ENCODE data around the gene SCN10A. TPM values are rescaled to one million over a fixed set of nuclear protein-coding genes. Genes with fewer than 3 reads are reported as not detected.

The SCN10A gene
- total and polyA plus RNA-seq, 2 experiments from 2014 or later = 0.03 TPM; not detected in 1

DNA sequence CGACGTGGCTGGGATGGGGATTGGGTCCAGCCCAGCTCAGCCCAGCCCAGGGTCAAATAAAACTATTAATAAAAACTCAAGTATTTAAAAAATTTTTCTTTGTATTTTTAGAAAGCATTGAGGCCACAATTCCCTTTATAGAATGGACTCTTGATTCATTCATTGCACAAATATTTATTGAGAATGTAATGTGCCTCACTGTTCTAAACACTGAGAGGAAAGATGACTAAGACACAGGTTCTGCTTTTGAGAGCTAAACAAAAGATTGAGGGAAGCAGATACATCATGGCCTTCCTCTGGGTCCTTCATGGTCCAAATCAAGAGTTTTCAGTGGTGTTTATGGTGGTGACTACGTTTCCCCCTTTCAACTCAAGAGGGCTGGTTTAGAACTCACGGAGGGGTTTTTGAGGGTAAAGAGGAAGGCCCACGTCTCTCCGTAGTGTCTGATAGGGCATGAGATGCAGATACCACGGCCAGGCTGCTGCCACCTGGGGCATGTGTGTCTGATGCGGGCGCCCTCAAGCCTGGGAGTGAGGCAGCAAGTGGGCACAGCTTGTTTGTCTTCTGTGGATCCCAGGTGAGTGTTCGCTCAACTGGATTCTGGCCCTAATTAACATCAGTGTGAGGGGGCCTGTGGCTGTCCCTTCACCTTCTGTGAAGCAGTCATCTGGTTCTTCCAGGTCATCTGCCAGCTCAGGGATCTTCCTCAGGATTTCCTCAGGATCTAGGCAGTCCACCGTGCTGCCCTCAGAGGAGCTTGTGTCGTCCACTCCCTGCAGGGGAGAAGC, 93.0 kb downstream of the SCN10A start:
- Mint-ChIP-seq H3K27ac (no peak overlapping the region), H3K4me1 (peaks cover 24% of the 10 kb centered on the region), H3K9me3 (no peaks in the 10 kb centered on the region), H3K4me3 (no peak overlapping the region), H3K27me3 (ENCODE audit: insufficient read depth, low read depth, poor library complexity) (peaks cover 4% of the 10 kb centered on the region), H3K36me3 (ENCODE audit: low read depth) (no peaks in the 10 kb centered on the region)
- Histone ChIP-seq H3K27me3 (ENCODE audit: insufficient read depth) (no peaks in the 10 kb centered on the region), H3K27ac (ENCODE audit: low read depth) (no peak overlapping the region), H3K4me3 (no peak overlapping the region), H3K9me2 (ENCODE audit: insufficient read depth) (no peaks in the 10 kb centered on the region; the same call in 1 of the 2 replicates), H3F3A (replicated peaks; ENCODE audit: low read depth) (no peaks in the 10 kb centered on the region), H3K4me2 (no peak overlapping the region), H2AFZ (no peak overlapping the region), H3K4me1 (ENCODE audit: insufficient read depth) (peaks cover 17% of the 10 kb centered on the region), H4K20me1 (replicated peaks; ENCODE audit: insufficient read depth) (no peaks in the 10 kb centered on the region), H3K79me2 (replicated peaks; ENCODE audit: insufficient read depth) (no peaks in the 10 kb centered on the region), H3K36me3 (ENCODE audit: insufficient read depth) (no peaks in the 10 kb centered on the region)
- DNase-seq (ENCODE audit: low spot score) (no peak), ATAC-seq (no peak)
- TF ChIP-seq ZNF114 (CRISPR knock-in tag; IDR thresholded peaks at IDR 0.05) = no peak
- TF ChIP-seq CREB1 (CRISPR knock-in tag; IDR thresholded peaks at IDR 0.05; ENCODE audit: low read depth) = no peak
- no peak for TF ChIP-seq ZNF331 (CRISPR knock-in tag; IDR thresholded peaks at IDR 0.05; ENCODE audit: low read depth)
- TF ChIP-seq REST (IDR thresholded peaks at IDR 0.05; ENCODE audit: unreplicated experiment) = no peak
- TF ChIP-seq, protein P1, sequence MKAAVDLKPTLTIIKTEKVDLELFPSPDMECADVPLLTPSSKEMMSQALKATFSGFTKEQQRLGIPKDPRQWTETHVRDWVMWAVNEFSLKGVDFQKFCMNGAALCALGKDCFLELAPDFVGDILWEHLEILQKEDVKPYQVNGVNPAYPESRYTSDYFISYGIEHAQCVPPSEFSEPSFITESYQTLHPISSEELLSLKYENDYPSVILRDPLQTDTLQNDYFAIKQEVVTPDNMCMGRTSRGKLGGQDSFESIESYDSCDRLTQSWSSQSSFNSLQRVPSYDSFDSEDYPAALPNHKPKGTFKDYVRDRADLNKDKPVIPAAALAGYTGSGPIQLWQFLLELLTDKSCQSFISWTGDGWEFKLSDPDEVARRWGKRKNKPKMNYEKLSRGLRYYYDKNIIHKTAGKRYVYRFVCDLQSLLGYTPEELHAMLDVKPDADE (IDR thresholded peaks at IDR 0.05) = no peak
- no peak for TF ChIP-seq NANOG (IDR thresholded peaks at IDR 0.05; ENCODE audit: borderline replicate concordance)
- no peak for TF ChIP-seq JUNB (IDR thresholded peaks at IDR 0.05; ENCODE audit: unreplicated experiment)
- no peak for TF ChIP-seq CTCF (conservative IDR thresholded peaks at IDR 0.05; ENCODE audit: low read depth in 2 of 2)
- TF ChIP-seq POLR2AphosphoS5 (IDR thresholded peaks at IDR 0.05; ENCODE audit: low read depth) = no peak
- TF ChIP-seq EZH2 (IDR thresholded peaks at IDR 0.05; ENCODE audit: low read depth, unreplicated experiment) = no peak
- TF ChIP-seq ZNF462 (CRISPR knock-in tag; IDR thresholded peaks at IDR 0.05) = no peak
- TF ChIP-seq EZH2phosphoT487 (IDR thresholded peaks at IDR 0.05; ENCODE audit: unreplicated experiment) = no peak
- no peak for TF ChIP-seq STAT1 (IDR thresholded peaks at IDR 0.05; ENCODE audit: unreplicated experiment)
